ENCODE results near the gene NRP2.

NRP2 gene

GRCh38 chr2:205808486-205809121 is 126.3 kb downstream of the NRP2 start:
- DNase-seq (ENCODE audit: low spot score) = no peak

- no peak for DNase-seq (ENCODE audit: low spot score)
Observed at GRCh38 chr2:205811387-205811786, 129.1 kb downstream of the NRP2 start.

GRCh38 chr2:205814039-205814364 is 131.7 kb downstream of the NRP2 start:
- DNase-seq (ENCODE audit: low spot score) = no peak

DNA sequence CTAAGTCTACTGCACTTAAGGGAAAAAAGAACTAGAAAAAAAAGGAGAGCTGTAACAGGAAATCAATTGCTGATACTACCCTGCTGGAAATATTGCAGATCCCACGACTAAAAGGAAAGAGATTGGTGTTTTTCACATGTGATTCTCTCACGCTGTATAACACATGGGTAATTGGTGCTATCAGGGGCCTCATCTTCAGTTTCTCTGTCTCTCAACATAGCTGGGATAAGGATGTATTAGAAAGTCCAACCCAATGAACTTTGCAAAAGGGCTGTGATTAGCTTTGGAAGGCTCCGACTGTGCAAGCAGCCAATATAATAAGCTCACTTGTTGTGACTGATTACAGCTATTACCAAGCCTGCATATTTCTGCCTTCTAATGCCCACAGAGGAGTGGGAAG is 133.4 kb downstream of the NRP2 start:
- no peak for DNase-seq (ENCODE audit: low spot score)

- no peak for DNase-seq (ENCODE audit: low spot score)
Observed at GRCh38 chr2:205816268-205816667, 134.0 kb downstream of the NRP2 start.

DNA sequence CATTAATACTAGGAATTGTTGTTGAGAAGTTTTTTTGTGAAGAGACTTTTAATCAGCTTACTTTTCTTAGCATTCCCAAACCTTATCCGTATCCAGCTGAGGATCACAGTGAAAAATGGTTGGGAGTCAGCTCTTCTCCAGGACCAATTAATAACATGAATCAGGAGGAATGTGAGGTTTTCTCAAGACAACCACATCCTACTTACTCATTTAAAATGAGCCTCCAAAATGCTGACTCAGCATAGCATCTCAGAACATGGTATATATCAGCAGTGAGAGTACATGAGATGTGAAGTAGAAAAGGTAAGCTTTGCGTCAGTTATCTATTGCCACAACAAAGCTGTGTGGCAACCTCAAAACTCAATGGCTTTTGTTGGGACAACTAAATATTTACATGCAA is 140.3 kb downstream of the NRP2 start:
- peak; percentile 47 for DNase-seq (ENCODE audit: low spot score)

DNA sequence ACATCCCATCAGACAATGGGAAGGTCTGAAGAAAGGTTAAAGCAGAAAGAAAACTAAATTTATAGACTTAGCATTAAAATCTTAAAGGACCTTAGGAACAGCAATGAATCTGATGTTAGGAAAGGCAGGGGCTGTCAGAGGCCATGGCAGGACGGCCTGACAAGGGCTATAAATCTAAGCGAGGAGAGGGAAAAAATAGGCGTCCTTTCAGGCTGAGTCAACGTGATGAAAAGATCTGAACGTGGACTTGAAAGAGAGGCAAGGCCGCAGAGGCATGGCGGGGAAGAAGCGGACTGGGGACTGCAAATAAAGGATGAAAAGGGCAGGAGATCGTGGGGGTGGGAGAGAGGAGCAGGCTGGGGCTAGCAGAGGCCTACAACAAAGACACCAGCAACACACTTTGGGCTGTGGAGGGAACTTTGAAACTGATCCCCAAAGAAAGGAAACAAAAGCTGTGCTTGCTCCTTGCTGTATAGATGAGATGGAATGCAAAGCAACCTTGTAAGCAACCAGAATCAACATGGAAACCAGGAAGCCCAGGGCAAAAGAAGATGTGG is 145.6 kb downstream of the NRP2 start:
- DNase-seq (ENCODE audit: low spot score) = no peak

DNA sequence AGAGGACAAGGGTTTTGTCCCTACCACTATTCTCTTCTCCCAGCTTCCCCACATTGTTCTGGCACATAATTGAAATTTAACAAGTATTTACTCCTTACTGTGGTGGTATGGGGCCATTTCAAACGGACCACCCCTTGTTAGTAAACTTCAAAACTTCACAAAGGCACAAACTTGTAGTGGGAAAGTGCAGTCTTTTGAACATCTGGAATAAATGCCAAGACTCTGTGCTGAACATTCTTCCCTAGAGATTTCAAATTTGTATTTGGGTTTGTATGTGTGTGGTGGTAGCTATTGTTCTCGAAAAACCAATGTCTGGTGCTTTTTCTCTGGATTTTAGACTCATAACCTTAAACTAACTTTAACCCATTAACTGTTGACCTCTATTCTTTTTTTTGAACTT is 151.6 kb downstream of the NRP2 start:
- no peak for DNase-seq (ENCODE audit: low spot score)

- no peak for DNase-seq (ENCODE audit: low spot score)
Observed at GRCh38 chr2:205834796-205835195, 152.5 kb downstream of the NRP2 start.

- DNase-seq (ENCODE audit: low spot score) = no peak
Observed at GRCh38 chr2:205835251-205835791, 153.0 kb downstream of the NRP2 start.

DNA sequence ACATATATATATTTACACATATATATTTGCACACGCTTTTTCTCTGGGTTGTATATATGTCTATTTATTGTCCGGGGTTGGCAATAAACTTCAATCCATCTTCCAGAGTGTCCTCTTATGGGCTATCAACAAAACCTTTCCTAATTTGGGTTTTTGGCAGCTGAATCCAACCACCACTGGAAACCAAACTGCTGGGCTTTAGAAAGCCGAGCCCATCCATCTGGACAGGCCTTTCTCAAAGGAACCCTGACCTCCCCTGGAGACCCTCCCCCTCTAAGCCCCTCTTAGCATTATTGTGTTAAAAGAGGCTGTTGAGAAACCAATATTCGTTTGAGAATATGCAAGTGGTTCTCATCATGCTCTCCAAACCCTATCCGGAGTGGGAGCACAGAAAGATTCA is 153.6 kb downstream of the NRP2 start:
- no peak for DNase-seq (ENCODE audit: low spot score)

DNA sequence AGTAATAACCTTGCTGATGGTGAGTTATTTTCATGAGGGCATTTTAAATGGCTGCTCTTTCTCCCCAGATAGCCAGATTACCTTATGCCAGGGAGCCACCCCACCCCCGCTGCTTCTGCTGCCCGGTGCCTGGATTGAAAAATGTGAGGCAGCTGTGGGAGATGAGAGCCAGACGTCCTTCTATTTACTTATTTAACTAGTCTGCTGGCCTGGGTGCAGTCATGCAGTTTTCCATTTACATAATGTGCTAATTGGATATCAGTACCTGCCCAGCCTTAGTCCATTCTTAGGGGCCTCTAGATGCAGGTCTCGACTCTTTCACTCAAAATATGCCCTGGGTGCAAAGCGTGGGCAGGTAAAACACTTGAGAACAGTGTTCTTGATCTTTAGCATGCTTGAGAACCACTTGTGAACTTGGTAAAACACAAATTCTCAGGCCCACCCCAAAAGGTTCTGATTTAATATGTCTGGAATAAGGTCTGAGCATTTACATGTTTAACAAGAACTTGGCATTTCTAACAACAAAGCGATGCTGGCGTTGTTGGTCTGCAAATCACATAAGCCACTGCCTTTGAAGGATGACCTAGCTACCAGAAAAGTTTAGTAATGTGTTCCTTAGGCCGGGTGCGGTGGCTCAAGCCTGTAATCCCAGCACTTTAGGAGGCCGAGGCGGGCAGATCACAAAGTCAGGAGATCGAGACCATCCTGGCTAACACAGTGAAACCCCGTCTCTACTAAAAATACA is 154.3 kb downstream of the NRP2 start:
- DNase-seq (ENCODE audit: low spot score) = no peak

DNA sequence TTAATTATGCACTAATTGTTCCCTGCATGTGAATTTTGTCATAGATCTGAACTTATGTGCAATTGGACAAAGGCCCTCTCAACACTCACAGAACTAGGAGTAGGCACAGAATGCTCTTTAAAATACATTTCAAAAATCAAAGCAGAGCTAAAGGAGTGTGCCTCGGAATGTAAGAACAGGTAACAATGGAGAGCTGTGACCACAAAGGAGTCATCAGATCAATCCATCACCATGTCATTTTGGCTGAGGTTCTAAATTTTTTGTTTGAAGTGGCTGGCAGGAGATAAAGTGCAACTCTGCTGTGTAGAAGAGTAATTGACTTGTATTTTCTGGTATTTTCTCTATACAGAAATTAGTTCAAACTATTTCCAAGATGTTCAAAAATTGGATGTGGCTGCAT is 155.4 kb downstream of the NRP2 start:
- DNase-seq (ENCODE audit: low spot score) = no peak

GRCh38 chr2:205845446-205845845 is 163.1 kb downstream of the NRP2 start:
- DNase-seq (ENCODE audit: low spot score) = no peak

Data from GM03348 (cell line).